Prostate gland (tissue), 2 donors: ENCODE results near the gene TF.

ENCODE experiments used
- POLR2A ChIP-seq: fragments of 450-650 bp; IDR thresholded peaks from one replicate; pipeline ENCODE4 v1.6.1; 2016; ENCODE audit warnings: antibody characterized with exemption, mild to moderate bottlenecking
- POLR2AphosphoS5 ChIP-seq: sonication (generic); formaldehyde crosslinking; IDR thresholded peaks from one replicate; pipeline ENCODE4 v1.6.1; 2017; ENCODE audit warnings: antibody characterized with exemption
- TF ChIP-seq, protein P1 (sequence below), 4 experiments: fragments of 200-600 bp in 2 of 4; fragments of 450-650 bp in 2 of 4; sonication (generic) in 2 of 4; IDR thresholded peaks; 1 replicate in 3 of 4; 2 replicates in 1 of 4; pipeline ENCODE4 v1.5.1; 2016 to 2019; ENCODE audit warnings: antibody characterized with exemption in 4 of 4, mild to moderate bottlenecking in 2 of 4, moderate library complexity in 2 of 4

DNA sequence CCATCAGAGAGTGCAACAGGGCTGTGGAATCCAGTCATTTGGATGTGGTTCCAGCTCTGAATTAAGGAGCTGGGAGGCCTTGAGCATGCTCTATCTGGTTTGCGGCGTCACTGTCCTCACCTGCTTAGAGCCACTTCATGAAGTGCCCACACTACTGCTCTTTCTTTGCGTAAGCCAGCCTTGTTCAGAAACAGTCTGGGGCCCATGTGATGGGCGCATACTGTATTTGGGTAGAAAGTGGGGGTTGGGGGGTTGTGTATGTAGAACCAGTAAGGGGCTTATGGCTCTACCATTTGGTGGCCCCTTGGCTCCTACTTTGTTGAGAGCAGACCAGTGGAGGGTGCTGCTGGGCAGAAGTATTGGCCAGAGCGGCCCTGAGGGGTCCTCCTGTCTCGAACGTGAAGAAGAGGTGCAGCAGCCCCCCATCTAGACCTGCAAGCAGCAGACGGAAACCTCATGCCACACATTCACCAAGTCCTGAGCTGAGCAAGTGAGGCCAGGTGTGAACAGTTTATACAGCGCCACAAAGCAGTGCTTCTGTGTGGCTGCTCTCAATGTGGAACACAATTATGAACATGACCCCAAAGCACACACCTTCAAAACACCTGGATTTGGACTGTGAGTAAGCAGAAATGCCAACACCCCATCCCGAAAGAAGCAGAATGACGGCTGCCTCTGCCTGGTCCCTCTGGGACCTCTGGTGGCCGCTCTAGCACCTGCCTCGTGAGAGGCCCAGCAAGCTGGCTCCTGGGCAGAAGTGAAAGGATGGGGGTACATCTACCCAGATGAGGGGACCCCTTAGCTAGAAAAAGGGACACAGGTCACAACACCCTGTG, 86.0 kb downstream of the TF start:
- TF ChIP-seq, protein P1, sequence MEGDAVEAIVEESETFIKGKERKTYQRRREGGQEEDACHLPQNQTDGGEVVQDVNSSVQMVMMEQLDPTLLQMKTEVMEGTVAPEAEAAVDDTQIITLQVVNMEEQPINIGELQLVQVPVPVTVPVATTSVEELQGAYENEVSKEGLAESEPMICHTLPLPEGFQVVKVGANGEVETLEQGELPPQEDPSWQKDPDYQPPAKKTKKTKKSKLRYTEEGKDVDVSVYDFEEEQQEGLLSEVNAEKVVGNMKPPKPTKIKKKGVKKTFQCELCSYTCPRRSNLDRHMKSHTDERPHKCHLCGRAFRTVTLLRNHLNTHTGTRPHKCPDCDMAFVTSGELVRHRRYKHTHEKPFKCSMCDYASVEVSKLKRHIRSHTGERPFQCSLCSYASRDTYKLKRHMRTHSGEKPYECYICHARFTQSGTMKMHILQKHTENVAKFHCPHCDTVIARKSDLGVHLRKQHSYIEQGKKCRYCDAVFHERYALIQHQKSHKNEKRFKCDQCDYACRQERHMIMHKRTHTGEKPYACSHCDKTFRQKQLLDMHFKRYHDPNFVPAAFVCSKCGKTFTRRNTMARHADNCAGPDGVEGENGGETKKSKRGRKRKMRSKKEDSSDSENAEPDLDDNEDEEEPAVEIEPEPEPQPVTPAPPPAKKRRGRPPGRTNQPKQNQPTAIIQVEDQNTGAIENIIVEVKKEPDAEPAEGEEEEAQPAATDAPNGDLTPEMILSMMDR (IDR thresholded peaks at IDR 0.05) = no peak
- TF ChIP-seq POLR2A = no peak
- no peak for TF ChIP-seq POLR2AphosphoS5
